SH-SY5Y (cell line): ENCODE data around the gene GPC1.

ENCODE experiments used
- GATA2 ChIP-seq: IDR thresholded peaks from 2 replicates; pipeline ENCODE4 v1.6.1; 2011; ENCODE audit warnings: mild to moderate bottlenecking, low read depth, low read length
- GATA3 ChIP-seq: IDR thresholded peaks from 2 replicates; pipeline ENCODE4 v1.6.1; 2011; ENCODE audit warnings: low read depth, mild to moderate bottlenecking, low read length, moderate library complexity

DNA sequence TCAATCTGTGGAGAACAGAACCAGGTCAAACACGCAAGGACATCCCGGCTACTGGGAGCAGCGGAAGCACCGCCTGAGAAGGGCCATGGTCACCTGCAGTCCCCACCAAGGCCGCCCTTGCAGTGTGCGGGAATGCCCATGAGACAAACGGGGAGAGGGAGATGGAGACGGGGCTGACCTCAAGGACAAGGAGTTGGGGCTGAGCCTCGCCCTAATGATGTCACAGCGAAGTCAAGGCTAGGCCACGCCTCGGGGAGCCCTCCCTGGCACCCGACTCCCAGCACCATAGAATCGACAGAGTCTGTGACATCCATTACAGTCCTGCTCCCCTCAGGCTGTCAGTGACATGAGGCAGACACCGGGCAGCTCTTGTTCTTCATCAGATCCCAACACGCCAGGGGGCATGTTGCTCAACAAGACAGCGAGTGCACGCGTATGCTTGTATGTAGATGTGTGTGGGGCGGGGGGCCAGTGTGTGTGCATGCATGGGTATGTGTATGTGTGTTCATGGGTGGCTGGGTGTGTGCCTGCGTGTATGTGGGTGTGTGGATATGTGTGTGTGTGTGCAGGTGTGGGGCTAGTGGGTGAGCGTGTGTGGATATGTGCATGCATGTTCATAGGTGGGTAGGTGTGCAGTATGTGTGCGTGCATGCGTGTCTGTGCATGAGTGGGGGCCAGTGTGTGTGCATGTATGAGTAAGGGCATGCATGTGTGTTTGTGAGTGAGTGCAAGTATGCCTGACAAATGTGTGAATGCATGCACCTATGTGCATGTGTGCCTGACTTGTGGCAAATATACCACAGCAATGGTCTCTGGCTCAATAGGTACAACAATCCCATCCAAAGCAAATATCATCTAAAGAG lies 65.3 kb downstream of the GPC1 start:
- TF ChIP-seq GATA2 (no peak), GATA3 (no peak)
